Measurements from ENCODE around the gene PHKB. TPM values are rescaled to one million over a fixed set of nuclear protein-coding genes. Genes with fewer than 3 reads are reported as not detected.
"Not testable (repeated sequence)": the region's sequence is repeated elsewhere in the genome, so short reads cannot be mapped to it uniquely, and the experiment has no call there.

The PHKB gene
- total RNA-seq, 1 donor from 2014 or later, result 47.9 TPM

DNA sequence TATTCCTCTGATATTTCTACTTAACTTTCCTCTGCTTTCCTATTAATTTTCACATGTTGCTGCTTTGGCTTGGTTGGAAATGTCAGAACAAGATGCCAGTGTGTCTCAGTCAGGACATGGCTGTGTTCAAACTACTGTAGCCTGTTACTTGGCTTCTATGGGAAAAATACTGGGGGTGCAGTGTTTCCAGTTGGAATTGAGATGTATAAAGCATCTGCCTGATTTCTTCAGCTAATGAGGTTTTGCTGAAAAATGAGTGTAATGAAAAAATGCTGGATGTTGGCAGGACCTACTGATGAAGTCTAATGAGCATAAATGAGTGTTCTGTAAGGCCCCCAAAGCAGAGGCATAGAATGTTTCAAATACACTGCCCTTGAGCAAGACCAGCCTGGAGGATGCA lies 166.6 kb downstream of the PHKB start:
- no peak for ATAC-seq

DNA sequence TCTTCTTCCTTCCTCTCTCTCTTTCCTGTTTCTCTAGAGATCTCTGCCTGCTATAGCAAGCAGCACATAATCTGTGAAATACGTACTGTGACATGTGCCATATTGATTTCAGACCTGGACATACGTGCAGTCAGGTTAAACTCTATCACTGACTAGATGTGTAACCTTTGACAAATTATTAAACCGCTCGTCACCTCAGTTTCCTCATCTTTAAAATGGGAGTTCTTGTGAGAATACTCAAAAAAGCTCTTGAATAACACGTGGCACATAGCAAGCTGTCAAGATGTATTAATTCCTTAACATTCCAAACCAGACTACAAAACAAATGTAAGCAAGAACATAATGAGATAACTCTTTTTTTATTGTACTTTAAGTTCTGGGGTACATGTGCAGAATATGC lies 170.0 kb downstream of the PHKB start:
- no peak for ATAC-seq

DNA sequence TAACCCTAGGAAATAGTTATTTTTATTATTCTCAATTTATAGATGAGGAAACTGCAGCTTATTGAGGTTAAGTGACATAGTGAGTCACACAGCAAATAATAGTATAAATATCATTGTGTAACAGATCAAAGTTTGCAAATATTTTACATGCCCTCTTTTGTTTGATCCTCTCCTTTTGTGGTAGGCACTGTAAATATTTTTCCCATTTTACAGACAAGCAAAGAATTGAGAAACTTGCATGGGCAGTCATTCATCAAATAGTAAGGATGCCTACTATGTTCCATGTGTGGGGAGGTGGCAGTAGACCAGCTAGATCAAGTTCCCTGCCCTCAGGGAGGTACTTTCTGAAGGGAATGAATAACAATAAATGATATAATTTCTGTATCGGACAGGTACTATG lies 173.0 kb downstream of the PHKB start:
- no peak for ATAC-seq

DNA sequence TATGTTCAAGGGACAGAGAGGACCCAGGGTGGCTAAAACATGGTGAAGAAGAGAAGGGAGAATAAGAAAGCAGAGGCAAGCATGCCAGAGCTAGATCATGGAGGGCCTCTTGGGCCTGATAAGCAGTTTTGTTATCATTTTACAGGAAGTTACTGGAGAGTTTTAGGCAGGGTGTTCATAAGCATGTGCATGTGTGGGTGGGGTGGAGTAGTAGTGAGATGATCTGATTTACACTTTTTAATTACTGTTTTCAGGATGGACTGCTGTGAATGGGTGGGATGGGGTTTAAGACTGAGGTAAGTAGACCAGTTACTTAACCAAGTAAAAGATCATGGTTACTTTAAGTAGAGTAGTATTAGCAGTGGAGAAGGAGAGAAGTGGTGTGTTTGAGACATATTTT lies 173.6 kb downstream of the PHKB start:
- no peak for ATAC-seq

DNA sequence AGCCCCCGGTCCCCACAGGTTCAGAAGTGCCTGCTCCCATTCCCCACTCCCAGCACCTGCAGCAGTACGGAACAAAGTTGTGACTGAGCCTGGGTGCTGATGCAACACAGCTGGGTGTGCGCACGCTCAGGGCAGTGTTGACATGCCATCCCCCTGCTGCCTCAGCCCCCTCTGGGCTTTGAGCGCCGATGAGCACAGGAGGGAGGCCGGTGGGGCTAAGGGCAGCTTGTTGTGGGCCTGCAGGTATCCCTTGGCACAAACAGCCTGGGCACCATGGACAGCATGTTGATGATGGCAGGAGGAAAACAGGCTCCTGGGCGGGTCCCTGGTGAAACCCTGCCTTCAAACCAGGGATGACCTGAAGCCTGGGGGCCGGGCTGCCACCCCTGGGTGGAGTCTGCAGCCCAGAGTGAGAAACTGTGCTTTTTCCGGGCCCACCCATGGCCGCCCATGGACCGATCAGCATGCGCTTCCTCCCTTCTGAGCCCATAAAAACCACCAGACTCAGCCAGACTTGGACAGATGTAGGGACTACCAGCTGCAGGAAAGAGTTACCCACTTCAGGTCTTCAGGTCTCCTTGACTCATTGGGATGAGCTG lies 175.5 kb downstream of the PHKB start:
- ATAC-seq, result no peak

DNA sequence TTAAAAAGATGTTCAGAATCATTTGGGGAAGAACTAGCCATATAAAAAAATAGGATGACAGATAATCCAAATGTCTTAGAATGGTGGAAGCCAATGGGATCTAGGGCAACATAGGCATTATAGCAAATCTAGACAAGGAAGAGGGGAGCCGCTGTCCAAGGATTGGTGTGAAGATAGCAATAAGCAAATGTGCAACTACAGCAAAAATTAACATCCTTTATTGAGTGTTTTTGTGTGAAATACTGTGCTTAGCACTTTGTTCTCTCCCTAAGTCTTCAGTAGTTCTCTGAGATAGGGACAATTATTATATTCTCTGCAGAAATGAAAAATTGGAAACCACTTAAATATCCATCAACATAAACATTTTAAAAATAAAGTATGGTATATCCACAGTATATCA lies 177.0 kb downstream of the PHKB start:
- no peak for ATAC-seq

DNA sequence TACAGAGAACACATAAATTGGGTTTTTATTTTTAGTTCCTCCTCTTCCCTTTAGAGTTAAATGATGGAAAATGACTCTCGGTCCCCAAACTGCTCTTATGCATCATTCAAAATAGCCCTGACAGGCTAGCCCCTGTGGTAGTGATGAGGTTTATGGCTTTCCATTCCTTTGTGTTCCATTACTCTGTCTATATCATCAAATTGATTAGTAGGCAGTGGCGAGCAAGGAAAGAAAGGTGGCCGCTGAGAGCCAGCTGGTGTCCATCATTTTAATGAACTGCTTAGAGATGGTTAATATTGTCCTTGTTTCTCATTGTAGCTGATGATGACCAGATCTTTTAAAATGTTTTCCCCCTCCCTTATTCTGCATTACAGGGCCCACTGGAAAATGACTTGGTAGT lies 179.5 kb downstream of the PHKB start:
- ATAC-seq, result no peak

DNA sequence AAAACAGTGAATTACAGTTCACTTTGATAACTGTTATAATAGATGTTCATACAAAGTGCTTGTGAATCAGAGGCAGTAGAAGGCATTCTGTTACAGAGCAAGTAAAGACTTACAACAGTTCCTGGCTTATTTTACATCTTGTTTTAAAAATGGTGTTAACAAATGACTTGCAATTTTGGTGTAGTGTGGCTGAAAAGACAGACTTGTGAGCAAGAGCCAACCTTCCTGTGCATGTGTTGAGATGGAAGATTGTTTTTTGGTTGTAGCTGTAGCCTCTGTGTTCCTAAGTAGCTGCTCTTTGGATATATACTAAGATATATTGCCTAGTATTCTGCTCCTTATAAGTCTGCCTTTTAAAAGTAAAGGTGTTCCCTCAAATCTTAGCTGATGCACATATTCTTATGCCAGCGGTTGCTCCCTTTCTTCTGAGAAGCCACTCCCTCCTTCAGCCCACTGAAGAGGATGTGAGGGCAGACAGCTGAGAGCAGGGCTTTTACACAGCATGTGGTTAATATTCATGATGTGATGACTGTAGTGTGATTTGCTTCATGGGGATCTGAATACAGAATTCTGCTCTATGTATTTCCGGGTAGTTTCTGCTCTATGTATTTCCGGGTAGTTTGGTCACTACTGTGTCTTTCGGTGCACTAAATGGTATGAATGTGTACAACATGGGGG lies 182.3 kb downstream of the PHKB start:
- ATAC-seq, result no peak

DNA sequence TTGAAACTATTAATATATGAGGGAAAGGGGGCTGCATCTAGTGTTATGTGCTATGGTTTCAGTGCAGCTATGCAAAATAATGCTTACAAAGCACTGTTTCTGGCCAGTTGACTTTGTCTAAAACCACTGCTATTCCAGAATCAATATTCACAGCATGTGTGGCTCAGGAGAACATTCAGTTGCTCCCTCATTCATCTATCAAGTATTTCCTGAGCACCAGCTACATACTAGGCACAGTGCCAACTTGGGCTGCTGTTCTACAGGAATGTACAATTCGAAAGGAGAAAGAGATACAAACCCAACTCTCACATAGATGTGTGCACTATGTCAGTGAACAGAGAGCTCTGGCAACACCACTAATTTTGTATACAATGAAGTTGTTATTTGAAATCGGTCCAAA lies 183.0 kb downstream of the PHKB start:
- no peak for ATAC-seq

DNA sequence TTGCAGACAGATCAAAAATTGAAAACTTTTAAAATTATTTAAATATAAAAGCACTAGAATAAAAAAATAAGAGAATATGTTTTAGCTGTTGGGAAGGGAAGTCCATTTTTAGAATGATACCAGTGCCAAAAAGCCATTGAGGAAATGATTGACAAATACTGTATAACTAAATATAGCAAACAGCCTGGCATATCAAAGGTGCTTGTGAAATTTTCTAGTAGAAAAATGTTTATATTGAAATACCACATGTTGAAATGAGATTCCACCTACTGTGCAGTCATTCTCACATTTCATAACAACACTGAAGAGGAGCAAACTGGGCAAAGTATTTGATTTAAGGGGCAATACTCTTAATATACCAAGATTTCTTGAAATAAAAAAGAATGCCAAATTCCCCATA lies 183.5 kb downstream of the PHKB start:
- no peak for ATAC-seq

DNA sequence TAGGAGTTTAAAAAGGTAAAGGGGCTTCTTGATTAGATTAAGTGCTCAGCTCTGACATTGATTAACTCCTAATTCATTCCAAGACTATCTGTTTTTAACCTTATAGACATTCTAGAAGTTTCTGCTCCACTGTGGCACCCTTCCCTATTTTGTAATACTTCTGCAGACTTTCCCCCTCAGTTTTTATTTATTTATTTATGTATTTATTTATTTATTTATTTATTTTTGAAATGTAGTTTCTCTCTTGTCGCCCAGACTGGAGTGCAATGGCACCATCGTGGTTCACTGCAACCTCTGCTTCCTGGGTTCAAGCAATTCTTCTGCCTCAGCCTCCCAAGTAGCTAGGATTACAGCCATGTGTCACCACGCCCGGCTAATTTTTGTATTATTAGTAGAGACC lies 185.8 kb downstream of the PHKB start:
- ATAC-seq, result no peak

DNA sequence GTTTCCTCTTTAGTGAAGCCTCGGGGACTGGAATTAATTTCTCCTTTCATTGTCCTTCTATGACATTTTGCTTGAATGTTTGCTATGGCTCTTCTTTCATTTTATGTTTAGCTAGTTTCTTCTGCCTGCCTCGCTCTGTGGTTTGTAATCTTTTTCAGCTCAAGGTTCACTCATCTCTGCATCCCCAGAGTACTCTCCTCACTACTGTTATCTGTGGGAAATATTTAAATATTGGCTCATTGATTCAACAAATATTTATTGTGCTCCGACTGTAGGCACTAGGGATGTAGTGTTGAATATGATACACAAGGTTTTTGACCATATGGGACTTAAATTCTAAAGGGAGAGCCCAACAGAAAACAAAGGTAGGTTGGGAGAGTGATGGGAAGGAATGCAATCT lies 195.9 kb downstream of the PHKB start:
- ATAC-seq, result no peak

DNA sequence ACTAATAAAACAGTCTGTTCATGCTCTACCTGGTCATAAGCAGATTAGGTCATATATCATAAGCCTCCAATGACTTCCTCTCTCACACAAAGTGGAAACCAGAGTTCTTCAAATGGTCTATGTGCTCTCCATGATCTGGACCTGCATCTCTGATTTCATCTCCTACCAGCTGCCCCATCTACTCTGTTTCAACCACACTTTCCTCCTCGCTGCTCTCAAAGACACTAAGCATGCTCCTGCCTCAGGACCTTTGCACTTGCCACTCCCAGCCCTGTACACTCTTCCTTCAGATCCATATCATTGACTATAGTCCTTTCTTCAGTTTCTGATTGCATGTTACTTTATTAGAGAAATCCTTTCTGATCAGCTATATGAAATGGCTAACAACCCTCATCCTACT lies 196.8 kb downstream of the PHKB start:
- ATAC-seq, result no peak

DNA sequence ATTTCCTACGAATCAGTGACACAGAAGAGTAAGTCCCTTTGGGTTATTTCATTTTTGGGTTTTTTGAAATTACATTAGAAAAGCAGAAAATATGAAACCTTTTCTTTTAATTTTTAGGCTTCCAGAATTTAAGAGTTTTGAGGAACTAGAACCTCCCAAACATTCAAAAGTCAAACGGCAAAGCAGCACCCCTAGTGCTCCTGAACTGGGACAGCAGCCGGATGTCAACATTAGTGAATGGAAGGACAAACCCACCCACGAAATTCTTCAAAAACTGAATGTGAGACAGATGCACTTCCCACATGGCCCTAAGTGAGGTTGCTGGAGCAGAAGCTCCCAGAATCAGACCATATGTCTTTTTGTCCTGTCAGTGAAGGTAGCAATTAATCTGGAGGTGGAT lies 199.4 kb downstream of the PHKB start:
- ATAC-seq, result no peak

DNA sequence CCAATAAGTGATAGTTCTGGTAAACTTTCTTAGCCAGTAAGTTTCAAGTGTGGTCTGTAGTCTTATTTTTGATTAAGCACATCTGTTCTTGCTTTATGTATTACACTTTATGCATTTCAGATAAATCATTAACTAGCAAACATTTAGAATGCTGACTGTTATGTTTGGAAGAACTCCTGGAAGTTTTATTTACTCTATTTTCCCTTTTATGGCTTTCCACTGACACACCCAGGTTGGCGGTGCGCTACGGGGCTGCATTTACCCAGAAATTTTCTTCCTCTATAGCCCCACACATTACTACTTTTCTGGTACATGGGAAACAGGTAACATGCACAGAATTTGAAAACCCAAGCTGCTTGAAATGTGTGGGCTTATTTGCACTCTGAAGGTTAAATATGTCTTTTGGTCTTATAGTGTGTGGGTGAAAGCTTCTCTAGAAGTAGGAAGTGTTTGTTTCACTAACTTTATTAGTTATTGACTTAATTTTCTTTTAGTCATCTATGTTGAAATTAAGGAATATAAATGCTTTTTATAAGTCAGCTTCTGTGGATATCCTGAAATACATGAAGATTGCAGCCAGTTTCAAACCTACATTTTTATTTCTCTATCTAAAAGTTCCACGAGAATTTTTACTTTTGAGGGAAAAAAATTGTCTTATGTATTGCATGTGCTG lies 203.7 kb downstream of the PHKB start:
- no peak for ATAC-seq

DNA sequence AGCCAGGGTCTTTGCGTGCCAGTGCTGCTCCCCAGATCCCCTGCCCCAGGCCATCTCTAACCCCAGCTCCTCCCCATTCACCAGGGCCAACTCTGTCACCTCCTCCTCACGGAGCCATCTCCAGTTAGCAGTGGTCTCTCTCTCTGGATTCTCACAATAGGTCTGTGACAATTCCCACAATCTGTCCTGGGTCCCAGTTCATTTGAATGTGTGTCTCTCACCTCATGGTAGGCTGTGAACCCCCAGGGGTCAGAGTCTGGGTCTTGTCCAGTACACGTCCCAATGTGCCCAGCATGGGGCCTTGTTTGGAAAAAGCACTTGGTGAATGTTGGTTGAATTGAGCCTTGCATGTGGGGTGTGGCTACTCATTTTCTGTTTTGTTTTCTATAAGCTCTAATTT lies 205.3 kb downstream of the PHKB start:
- no peak for ATAC-seq

DNA sequence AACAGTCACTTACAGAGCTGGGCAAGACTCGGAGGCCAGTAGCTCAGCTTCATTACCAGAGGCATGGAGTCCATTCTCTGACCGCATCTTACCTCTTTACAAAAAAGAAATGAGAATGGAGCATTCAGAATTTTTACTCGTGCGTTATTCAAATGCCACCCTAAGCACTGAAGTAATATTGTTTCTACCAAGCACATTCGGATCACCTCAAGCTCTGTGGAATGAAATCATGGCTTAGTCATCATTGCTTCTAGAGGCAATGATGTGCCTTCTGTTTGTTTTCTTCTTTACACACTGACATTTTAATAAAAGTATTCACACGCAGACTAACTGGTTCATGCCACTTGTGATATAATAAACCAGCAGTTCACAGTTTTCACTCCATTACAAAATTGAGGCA lies 206.8 kb downstream of the PHKB start:
- no peak for ATAC-seq

DNA sequence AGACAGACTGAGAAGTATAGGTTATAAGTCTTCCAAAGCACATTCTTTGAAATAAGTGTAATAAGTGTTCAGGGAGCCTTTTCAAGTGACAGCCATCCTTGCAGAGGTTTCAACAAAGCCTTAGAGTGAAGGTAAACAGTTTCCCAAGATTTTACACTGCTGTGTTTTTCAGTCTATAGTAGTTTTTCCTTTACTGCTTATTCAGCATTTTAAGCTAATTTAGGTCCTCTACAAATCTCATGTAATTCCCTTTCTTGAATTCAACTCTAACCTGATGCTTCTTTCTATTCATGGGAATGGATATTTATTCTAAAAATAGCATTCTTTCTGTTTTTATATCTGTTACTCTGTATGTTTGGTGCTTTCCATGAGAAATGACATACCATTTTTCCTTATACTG lies 211.3 kb downstream of the PHKB start:
- ATAC-seq, result no peak

DNA sequence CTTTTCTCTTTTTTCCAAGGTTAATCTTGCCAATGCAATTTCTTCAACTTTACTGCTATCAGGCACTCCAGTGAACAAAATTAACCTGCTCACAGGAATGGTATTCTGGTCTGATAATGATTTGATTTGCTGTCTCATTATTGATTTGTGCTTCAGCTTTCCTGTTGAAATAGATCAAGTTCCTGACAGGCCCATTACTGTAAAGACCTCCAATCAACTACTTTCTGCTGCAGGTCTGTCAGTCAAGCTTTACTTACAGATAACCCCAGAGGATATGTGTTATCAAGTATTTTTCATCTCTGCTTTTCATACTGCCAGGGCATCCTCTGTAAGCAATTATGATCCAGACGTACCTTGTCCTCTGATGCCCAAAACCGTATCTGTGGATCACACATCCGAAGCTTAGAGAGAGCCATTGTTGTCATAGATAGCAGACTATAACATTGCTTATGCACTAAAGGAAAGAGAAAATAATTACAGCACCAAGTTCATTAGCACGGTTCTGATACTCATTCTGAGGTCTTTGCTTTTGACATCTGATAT lies 215.6 kb downstream of the PHKB start:
- no peak for ATAC-seq

DNA sequence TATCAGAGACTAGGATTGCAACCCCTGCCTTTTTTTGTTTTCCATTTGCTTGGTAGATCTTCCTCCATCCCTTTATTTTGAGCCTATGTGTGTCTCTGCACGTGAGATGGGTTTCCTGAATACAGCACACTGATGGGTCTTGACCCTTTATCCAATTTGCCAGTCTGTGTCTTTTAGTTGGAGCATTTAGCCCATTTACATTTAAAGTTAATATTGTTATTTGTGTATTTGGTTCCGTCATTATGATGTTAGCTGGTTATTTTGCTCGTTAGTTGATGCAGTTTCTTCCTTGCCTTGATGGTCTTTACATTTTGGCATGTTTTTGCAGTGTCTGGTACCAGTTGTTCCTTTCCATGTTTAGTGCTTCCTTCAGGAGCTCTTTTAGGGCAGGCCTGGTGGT lies 220.4 kb downstream of the PHKB start:
- not testable (repeated sequence) for ATAC-seq

DNA sequence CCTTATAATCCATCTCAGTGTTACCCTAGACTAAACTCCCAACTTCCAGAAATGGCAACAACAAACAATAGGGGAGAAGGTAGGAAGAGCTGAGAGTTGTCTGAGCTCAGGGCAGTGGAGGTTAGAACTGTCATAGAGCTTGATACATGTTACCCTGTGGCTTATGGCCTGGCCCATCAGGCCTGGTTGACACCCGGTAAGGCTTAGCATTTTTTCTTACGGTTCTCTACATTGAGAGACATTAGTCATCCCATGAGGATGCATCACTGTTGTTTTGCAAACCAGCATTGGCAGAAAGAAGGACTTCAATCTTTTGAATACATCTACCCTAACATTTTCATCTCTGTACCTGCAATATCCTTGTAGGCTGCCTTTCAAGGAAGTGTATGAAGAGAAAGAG lies 226.6 kb downstream of the PHKB start:
- no peak for ATAC-seq

DNA sequence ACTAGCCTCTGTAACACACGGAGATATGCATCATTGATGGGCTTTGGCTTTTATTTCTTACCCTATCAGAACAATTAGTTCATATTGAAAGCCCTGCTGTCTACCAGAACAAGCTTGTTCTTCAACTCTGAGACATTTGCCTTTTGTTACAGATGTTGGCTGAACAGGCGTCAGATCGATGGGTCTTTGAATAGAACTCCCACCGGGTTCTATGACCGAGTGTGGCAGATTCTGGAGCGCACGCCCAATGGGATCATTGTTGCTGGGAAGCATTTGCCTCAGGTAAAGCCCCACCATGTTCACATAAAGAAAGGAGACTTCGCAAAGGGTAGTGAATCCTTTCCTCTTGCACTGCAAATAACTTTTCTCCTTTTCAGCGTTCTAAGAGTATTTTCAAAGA lies 232.1 kb downstream of the PHKB start:
- no peak for ATAC-seq

DNA sequence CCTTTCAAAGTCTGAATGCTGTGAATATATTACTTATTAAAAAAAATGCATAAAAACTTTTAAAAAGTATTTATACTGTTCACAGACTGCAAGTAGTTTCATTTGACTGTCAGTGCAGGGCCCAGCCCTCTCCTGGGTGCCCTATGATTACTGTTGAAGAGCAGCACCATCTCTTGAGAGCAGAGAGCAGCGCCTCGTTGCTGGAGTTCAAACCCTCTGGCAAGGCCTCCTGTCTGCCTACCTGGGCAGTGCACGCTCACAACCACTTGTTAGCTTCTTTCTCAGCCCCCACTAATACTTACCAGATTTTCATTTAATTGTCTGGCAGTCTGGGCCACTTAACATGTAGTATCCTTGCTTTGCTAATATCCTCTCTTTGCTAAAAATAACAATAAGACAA lies 233.4 kb downstream of the PHKB start:
- ATAC-seq, result no peak

DNA sequence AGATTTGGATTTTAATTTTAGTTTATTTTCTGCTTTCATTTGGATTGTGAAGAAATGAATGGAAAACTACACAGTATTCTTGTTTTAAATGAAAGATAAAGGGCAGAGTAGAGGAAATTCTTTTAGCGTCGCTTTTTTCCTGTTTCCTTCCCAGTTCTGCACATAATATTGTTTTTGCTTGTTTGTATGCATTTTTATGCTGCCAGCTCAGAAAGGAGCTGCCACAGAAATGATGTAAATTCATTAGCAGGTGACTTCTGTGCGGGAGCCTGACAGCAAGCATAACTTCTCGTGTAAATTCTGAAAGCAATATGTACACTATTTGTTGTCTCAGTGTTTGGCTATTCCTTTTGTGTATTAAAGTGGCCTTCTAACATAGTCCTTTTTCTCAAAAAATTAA lies 234.6 kb downstream of the PHKB start:
- no peak for ATAC-seq
